ENCODE data around the gene STK32C.

GRCh38 chr10:132241086-132241485, 66.7 kb downstream of the STK32C start:
- no peak for TF ChIP-seq POLR2A (IDR thresholded peaks at IDR 0.05)
- TF ChIP-seq CTCF (IDR thresholded peaks at IDR 0.05): no peak
- TF ChIP-seq POLR2AphosphoS5 (IDR thresholded peaks at IDR 0.05): no peak

Measured in upper lobe of left lung (tissue), 4 donors.